Fibroblast of lung (primary cell): ENCODE data around the gene TP53I11.

Experiments
- CTCF ChIP-seq, 2 donors: IDR thresholded peaks in 1 of 2; conservative IDR thresholded peaks in 1 of 2; 1 replicate in 1 of 2; 2 replicates in 1 of 2; pipeline ENCODE4 v1.5.1; 2011 to 2012; ENCODE audit warnings: low read length in 2 of 2, control low read depth in 1 of 2, inconsistent platforms in 1 of 2, low read depth in 1 of 2, mild to moderate bottlenecking in 1 of 2
- EZH2 ChIP-seq: IDR thresholded peaks from 2 replicates; pipeline ENCODE4 v1.5.1; 2012; ENCODE audit warnings: low read length, control low read depth, mild to moderate bottlenecking; ENCODE audit errors: missing control alignments

DNA sequence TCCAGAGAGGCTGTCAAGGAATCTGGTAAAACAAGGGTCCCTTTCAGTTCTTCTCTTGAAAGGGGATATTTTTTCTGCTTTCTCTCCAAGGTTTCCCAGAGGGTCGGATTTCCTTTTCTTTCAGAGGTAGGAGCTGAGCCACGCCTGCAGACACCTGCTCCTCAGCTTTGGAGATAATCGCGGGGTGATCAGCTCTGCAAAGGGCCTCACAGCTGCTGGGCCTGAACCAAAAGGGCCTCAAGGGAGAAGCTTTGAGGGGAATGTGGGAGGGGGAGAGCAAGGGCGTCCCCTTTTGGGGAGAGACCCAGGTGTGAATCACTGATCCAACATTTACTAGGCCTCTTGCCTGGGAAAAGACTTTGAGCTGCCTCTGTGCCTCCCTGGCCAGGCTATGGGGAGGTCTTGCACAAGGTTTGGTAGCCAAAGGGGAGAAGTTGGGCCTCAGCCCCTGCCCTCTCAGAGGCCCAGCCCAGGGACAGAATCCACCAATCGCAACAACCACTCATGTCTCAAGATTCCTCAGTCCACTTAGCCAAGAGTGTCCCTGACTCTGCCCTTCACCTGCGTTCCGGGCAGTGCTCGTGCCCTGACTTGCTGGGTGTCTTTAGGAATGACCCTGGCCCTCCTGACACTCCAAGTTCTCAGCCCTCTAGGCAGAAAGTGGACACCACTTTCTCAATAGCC, 14.0 kb upstream of the TP53I11 start:
- TF ChIP-seq CTCF (conservative IDR thresholded peaks at IDR 0.05 in 1 of 2, IDR thresholded peaks at IDR 0.05 in 1 of 2; ENCODE audit: low read depth in 1 of 2, low read length in 2 of 2) (no peak), EZH2 (no peak)
